GM13976 (cell line): ENCODE data around the gene PPFIA2.

Experiments
- DNase-seq: peaks from one replicate; pipeline ENCODE4 v3.0.0; 2012; ENCODE audit warnings: low spot score
- CTCF ChIP-seq: IDR thresholded peaks from 2 replicates; pipeline ENCODE4 v1.5.1; 2012; ENCODE audit warnings: borderline replicate concordance, mild to moderate bottlenecking; ENCODE audit not compliant: insufficient read depth; ENCODE audit errors: extremely low read depth, missing control alignments, control extremely low read depth
- in situ Hi-C: fragments of 300-500 bp; cut with MboI; formaldehyde crosslinking; loops from one replicate; pipeline ENCODE4 v1.12.0; 2022; ENCODE audit warnings: low sequenced_read_pairs, mixed read lengths, inconsistent platforms; ENCODE audit not compliant: unreplicated experiment

The PPFIA2 gene

GRCh38 chr12:81472934-81473333, 286.2 kb downstream of the PPFIA2 start:
- in situ Hi-C loops: no loop called here

GRCh38 chr12:81470923-81471322, 288.2 kb downstream of the PPFIA2 start:
- in situ Hi-C loops: no loop called here
- DNase-seq: no peak
- no peak for TF ChIP-seq CTCF

More at GRCh38 chr12:81472934-81473333, 286.2 kb downstream of the PPFIA2 start:
- no peak for DNase-seq
- no peak for TF ChIP-seq CTCF

- TF ChIP-seq CTCF: no peak
- in situ Hi-C loops: no loop called here
- DNase-seq: no peak
These were observed 290.9 kb downstream of the PPFIA2 start for GRCh38 chr12:81468206-81468605.

- in situ Hi-C loops: no loop called here
- TF ChIP-seq CTCF: no peak
- no peak for DNase-seq
These were observed 293.3 kb downstream of the PPFIA2 start for GRCh38 chr12:81465876-81466275.

GRCh38 chr12:81465191-81465590, 294.0 kb downstream of the PPFIA2 start:
- no peak for TF ChIP-seq CTCF
- no peak for DNase-seq
- in situ Hi-C loops: no loop called here

- no peak for DNase-seq
- in situ Hi-C loops: no loop called here
These were observed 298.0 kb downstream of the PPFIA2 start for GRCh38 chr12:81461163-81461562.

More at GRCh38 chr12:81461163-81461562, 298.0 kb downstream of the PPFIA2 start:
- no peak for TF ChIP-seq CTCF
